GM18520 (cell line): ENCODE measurements around the gene FAM20A.

Source experiments
- ATAC-seq: cut with Tn5 transposase; IDR thresholded peaks from one replicate; pipeline ENCODE4 v1.9.1; 2021; ENCODE audit not compliant: unreplicated experiment

The FAM20A gene

DNA sequence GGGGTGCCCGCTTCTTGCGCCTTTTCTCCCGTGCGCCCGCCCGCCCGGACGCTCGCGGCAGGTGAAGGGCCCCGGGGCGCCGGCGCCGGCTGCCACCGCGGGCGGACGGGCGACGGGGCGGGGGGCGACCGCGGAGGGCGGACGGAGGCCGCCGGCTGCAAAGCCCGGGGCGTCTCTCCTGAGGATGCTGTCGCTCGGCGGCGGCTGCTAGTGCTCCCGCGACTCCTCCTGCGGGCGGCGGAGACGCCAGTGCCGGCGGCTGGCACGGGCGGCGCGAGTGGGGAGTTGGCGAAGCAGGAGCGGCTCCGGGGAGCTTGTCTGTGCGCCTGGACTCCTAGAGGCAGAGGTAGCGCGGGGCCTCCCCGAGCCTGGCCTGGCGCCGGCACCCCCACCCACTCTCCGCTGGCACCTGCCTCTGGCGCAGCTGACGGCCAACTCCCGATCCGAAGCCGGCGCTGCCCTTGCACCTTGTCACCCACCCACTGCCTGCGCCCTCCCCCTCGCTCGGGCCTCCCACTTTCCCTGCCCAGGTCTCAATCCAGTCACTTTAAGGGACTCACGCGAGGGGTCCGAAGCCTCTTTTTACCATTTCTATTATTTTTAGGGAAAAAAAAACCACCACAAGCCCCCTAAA, at the start of gene FAM20A:
TSS of gene FAM20A (minus strand) at position 437 of the 634 bp plus-strand sequence. CDS start 701 bp downstream, outside the sequence.
- ATAC-seq, result no peak

DNA sequence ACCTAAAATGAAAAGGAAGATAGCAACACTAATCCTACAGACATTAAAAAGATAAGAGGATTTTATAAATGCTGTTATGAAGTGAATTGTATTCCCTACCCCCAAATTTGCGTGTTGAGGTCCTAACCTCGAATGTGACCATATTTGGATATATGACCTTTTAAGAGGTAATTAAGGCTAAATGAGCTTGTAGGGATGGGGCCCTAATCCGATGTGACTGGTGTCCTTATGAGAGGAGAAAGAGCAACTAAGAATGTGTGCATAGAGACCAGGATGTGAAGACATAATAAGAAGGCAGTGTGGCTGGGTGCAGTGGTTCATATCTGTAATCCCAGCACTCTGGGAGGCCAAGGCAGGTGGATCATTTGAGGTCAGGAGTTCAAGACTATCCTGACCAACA, 48.2 kb upstream of the FAM20A start:
- ATAC-seq, result no peak

DNA sequence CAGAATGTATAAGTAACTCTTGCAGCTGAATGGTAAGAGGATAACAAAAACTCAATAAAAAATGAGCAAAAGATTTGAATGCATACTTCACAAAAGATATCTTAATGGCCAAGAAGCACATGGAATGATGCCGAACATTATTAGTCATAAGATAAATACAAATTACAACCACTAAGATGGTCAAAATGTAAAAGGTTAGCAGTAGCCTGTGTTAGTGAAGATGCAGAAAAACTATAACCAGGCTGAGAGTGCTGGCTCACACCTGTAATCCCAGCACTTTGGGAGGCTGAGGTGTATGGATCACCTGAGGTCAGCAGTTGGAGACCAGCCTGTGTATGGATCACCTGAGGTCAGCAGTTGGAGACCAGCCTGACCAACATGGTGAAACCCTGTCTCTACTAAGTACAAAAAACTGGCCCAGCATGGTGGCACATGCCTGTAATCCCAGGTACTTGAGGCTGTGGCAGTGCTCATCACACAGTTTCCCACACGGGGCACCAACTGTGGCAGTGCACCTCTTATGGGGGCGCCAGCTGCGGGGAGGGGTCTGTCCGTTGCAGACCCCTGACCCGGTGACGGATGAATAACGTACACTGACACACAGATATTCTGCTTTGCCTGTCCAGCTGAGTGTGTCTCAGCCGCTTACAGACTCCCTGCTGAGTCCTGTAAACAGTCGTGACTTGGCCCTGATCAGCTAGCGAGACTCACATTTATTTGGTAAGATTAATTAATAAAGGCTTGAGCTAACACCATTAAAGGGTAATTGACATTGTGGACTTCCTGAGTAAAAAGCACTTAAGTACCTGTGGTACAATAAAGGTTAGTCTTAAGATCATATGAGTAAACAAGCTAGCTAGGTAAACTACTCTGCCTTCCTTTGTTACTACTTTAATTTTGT, 45.7 kb upstream of the FAM20A start:
- ATAC-seq, result no peak

DNA sequence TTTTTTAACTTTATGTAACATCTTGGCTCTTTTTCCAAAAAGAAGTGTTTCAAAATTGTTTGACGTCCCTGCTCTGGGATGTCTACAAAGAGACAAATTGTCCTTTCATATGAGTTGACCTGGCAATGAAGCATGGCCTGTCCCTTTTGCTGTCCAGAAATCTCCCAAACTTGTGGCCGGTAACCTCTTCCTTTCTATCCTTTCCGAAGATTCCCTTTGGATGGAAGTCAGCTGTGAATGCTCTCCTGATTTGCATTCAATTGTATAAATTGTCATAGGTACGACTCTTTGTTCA, 40.9 kb upstream of the FAM20A start:
- no peak for ATAC-seq

DNA sequence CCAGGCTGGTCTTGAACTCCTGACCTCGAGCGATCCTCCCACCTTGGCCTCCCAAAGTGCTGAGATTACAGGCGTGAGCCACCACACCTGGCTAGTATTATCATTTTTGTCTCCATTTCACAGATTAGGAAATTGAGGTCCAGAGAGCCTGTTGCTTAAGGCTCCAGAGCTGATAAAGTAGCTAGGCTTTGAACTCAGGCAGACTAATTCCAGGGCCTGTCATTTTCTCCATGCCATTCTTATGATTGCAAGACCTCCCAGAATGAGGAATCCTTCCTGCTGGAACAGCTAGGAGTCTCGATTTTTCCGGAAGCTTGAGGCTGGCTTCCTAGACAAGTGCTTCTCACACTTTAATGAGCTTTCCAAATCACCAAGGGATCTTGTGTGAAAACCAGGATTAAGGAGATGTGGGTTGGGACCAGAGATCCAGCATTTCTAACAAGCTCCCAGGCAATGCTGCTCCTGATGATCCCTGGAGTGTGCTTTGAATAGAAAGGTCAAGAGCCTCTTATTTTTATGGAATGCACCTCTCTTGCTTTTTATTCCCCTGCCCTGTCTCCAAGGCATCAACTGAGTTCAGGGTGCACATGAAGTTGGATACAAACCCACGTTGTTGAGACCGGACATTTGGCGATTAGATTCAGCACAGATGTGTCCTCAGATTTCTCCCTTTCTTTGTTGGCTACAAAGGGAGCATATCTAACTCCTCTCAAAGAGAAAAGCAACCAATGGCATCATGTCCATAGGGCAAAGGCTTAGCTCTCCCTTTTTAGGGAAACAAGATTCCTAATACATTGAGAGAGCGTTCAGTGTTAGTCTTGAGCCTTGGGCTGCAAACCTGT, 40.3 kb upstream of the FAM20A start:
- no peak for ATAC-seq

DNA sequence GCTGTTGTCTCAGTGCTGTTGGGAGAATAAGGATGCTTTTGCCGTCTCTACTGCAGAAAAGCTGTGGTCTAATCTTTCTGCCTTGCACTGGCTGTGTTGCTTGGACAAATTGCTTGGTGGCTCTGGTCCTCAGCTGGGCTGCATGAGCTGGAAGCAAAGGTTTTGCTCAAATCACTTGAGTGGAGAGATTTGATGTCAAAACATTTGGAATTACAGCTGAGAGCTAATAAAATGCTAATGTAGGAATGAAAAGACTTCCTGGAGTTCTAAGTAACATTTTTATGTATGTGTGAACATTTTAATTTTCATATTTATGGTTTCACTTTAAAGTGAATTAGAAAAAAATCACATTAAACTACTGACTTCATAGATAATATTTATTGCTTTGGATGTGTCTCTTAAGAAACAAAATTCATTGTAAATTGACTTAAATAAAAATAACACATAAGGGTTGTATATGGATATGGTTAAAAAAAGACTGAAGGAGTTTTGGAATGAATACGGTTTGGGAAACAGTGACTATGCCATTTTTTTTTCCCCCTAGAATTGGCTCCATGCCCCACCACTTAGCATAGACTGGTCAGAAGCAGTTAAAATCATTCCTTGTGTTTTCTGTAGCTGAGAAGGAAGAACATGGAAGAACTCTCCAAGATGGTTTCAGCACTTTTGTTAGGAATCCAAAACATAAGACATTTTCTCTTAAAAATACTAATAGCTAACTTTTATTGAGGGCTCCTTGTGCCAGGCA, 39.2 kb upstream of the FAM20A start:
- ATAC-seq, result no peak

DNA sequence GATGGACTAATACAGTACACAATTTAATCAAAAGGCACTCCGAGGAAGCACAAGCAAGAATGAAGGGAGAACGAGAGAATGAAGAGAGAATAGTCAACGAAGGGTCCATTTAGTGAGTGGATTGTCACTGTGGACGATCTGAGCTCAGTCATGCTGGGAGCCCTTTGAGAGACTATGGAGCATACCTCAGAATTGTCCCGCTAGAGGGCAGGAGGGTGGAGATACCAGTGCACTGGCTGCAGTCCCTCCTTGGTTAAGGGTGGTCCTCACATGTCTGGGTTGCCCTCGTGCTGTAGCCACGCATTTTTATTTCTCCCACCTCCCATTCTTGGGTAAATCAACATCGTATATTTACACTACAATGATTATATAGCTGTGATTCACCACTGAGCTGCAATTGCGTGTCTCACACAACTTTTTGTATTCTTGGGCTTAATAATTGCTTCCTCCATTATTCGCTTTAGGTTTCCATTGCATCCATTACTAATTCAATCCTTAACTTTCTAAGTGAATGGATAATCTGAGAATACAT, 33.2 kb upstream of the FAM20A start:
- no peak for ATAC-seq

DNA sequence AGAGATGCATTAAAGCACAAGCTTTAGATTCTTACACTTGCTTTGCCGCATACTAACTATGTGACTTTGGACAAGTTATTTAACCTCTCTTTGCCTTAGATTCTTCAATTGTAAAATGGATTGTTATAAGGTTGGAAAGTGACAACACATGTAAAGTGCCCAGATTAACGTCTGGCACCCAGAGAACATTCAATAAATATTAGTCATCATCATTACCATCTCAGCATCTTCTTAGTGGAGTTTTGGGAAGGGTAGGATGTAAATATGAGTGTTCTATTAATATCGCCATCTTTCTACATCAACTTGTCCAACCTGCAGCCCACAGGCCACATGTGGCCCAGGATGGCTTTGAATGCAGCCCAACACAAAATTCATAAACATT, 27.4 kb upstream of the FAM20A start:
- no peak for ATAC-seq

DNA sequence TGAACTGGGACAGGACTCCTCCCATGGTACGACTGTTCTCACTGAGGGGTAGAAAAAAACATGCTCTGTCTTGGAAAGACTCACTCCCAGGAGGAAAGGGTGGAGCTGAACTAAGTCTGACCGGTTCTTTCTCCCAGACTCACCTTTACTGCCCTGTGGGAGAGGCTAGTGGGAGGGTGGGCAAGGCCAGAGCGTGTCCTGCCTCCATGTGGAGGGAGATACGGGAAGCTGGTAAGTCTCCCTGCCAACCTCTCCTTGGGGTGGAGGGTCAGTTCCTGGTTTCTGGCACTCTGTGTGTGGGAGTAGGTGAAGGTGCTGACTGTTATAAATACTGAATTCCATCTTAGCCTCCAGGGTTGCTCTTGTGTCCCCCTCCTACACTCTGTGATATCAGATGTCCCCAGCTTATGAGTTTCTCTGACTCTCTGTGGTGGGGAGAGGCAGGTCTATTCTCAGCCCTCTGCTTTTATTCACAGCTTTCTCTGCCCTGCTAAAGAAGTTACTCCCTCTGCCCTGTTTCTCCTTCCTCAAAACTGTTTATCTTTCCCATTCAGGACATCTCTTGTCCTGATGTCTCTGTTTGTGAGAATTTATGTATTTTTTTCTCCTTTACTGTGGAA, 26.9 kb upstream of the FAM20A start:
- ATAC-seq, result no peak

DNA sequence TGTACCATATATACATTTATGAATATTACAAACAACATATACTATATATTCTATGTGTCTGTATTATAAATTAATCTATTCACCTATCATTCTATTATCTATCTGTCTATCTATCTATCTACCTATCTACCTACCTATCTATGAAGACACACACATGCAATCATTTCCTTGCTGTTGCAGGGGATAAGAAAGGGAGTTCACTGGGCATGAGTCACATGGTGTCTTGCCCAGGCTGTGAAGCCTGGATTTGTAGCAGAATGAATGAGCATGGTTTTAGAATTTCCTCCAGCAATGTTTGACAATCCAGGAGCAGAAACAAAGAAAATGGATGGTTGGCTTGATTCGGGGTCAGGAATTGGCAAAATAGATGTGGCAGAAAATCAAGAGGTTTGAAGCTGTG, 23.2 kb upstream of the FAM20A start:
- no peak for ATAC-seq

DNA sequence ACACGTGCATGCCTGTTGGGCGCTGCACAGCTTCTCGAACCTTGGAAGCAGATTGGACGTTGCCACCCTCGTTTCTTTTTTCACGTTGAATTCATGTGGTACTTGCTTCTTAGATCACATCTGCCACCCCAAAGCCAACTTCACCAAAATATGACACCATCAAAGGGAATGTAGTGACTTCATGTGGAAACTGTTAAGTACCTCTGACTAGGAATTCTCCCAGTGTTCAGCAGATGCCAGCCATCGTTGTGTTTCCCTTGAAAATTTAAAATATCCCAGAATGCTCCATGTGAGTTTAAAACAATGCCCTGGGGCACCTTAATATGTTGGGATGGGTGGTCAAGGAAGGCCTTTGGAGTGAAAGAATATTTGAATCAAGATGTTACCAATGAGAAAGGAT, 22.6 kb upstream of the FAM20A start:
- no peak for ATAC-seq

DNA sequence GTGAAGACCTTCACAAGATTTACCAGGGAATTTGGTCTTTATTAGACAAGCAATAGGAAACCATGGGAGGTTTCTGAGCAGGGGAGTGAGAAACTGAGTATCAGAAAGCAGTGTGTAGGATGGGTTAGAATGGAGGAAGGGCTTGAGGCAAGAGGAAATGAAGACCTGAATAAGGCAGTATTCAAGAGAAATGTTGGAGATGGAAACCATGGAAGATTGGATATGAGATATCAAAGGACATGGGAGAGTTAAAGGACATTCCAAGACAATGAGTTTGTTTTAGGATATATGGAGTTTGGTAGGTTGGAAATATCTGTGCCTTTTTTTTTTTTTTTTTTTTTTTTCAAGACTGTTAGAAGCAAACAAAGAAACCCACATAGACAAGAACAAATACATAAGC, 21.3 kb upstream of the FAM20A start:
- no peak for ATAC-seq

DNA sequence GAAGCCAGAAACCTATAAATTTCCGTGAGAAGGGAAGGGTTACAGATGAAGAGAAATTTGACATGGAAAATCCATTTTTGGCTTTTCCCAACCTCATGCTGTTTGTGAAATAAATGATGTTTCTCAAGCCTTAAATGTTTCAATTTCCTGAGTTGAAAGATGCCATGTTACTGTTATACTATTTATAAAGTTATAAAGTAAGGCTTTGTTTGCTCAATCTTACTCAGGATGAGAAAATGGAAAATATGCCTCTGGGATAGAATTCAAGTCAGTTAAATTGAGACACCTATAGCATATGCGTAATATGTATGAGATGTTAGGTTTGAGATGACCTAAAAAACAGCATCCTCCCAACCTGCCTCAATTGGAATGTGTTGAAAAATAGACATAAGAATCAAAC, 19.9 kb upstream of the FAM20A start:
- ATAC-seq, result no peak

DNA sequence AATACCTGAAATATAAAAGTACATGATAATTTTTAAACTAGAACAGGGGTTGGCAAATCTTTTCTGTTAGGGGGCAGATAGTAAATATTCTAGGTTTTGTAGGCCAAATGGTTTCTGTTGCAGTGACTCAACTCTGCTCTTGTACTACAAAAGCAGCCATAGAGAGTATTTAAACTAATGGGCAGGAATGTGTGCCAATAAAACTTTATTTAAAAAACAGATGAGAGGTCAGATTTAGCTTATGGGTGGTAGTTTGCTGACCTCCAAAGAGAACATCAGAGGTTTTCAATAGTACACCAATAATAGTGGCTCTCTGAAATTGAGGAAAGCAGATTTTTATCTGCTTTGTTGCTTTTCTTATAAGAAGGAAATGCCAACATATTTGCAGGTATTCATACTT, 15.2 kb upstream of the FAM20A start:
- ATAC-seq, result no peak

DNA sequence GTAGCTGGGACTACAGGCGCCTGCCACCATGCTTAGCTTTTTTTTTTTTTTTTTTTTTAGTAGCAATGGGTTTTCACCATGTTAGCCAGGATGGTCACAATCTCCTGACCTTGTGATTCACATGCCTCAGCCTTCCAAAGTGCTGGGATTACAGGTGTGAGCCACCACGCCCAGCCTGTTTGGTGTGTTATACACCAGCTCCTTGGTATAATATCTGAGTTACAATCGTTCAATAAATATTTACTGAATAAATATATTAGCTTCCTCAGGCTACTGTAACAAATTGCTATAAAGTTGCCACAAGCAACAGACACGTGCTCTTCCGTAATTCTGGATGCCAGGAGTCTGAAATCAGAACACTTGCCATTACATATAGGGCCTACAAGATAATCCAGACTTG, 13.6 kb upstream of the FAM20A start:
- no peak for ATAC-seq

DNA sequence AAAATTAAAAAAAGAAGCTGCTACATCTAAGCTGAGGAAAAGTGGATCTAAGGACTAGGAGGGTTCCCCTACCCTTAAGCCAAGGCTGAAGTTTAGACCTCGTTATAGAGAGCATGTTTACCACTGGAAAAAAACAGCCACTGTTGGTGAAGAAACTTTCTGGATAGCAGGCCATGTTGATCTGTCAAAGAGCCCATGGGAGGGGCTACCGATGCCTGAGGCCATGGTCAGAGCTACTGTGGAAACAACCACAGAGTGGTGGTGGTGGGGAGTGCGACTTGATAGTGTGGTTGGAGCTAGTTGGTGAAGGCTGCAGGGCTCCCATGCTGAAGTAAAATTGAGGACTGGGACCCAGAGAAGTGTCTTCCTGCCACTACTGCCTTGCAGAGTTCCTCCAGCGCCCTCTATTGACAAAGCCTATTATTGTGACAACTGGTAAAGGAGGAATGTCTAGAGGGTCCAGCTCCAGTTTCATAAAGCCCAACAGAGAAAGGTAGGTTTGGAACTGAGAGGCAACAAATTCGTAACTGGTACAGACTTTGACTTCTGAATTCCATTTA, 12.7 kb upstream of the FAM20A start:
- ATAC-seq, result no peak

DNA sequence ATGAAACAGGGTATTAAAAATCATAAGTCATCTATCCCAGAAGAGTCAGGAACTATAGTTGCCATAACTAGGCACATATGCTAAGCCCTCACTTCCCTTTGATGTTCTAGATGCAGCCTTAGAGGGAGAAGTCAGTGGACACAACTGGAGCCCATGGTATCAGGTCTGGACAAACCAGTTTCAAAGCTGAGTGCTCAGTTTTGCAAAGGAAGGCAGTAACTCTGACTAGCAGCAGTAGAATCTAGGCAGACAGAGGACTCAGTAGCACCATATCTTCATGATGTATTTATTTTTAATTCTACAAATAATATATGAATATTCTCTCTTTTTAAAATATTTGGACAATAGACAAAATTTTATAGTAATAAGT, 11.7 kb upstream of the FAM20A start:
- no peak for ATAC-seq

DNA sequence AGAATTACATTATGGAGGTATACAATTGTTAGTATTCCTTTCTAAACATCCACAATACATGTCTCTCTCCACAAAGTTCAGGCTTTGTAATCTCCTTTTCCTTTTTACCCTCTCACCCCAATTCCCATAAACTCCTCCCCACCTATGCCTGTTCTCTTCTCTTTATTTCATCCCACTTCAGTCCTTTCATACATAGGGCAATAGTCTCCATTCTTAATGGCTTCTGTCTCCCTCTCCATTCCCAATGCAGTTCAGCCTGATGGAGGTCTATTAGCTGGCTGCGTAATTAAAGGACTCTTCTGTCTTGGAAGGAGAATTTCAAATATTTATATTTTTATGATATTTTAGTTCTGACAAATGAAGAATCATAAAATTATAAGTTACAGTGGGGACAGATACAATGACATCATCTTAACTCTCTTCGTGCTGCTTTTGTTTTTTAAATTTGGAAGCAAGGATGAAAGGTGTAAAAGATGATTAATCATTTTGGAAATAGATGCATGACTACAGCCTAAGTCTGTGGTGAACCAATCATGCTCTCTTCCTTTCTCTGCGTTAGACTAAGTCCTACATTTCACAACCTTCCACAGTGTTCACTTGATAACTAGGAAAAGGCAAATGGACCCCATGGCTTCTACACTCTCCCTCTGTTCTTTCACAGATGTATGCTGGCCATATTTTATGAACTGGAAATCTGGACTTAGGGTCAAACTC, 11.2 kb upstream of the FAM20A start:
- ATAC-seq, result no peak

DNA sequence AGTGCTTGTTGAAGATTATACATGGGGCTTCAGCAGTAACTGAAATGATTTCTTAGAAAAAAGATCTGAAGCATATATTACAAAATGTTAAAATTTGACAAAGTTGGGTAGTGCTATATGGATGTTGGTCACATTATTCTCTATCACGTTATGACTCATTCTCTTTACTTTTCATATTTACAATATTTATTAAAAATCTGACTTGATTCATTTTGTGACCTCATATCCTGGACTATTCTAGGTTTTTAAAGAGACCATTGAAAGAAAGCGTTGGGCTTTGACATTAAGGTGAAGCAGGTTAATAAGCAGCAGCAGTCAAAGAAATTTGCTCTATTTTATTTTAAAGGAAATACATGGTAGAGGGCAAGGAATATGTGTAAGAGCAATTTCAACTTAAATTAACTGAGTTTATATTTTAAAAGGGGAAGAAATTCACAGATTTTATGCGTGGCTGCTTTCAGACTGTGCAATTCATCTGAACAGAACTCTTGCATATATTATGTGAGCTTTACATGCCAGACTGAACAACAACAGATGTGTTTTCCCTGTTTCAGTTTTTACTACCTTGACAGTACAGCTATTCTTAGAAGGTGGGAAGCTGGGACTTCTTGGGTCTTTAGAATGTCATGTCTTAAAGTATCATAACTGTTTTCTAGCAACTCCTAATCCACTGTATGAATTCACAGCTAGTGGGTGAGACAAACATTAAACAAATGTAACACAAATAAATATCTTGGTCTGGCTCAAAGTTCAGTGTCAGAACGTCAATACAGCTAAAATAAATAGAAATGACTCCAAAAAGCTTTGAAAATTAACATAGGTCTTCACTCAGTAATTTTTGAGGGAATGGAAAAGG, 10.4 kb upstream of the FAM20A start:
- ATAC-seq, result no peak
